GM23248 (cell line): ENCODE measurements around the gene CSNK1G1. TPM values are rescaled to one million over a fixed set of nuclear protein-coding genes. Genes with fewer than 3 reads are reported as not detected.

Experiments used
- DNase-seq: peaks from one replicate; pipeline ENCODE4 v3.0.0-alpha.2; 2015
- H2AFZ ChIP-seq: fragments of 200-600 bp; sonication (generic); 2 replicates; pipeline ENCODE4 v1.6.1; 2016; ENCODE audit warnings: antibody characterized with exemption
- H3F3A ChIP-seq: fragments of 200-600 bp; sonication (generic); 2 replicates; pipeline ENCODE4 v1.6.1; 2016; ENCODE audit warnings: mild to moderate bottlenecking, antibody characterized with exemption, mixed run types; ENCODE audit not compliant: insufficient read depth
- H3K27ac ChIP-seq: fragments of 200-600 bp; sonication (generic); 2 replicates; pipeline ENCODE4 v1.5.1; 2016; ENCODE audit warnings: mild to moderate bottlenecking
- H3K27me3 ChIP-seq: fragments of 200-600 bp; sonication (generic); replicated peaks from 2 replicates; pipeline ENCODE4 v1.6.1; 2016; ENCODE audit warnings: mild to moderate bottlenecking; ENCODE audit not compliant: insufficient read depth
- H3K36me3 ChIP-seq: fragments of 200-600 bp; sonication (generic); 2 replicates; pipeline ENCODE4 v1.6.1; 2016; ENCODE audit warnings: low read depth, mild to moderate bottlenecking
- H3K4me1 ChIP-seq: fragments of 200-600 bp; sonication (generic); 2 replicates; pipeline ENCODE4 v1.6.1; 2016; ENCODE audit warnings: mild to moderate bottlenecking; ENCODE audit not compliant: insufficient read depth
- H3K4me2 ChIP-seq: fragments of 200-600 bp; sonication (generic); one replicate; pipeline ENCODE4 v1.6.1; 2016; ENCODE audit warnings: mild to moderate bottlenecking; ENCODE audit not compliant: unreplicated experiment
- H3K4me3 ChIP-seq: fragments of 200-600 bp; sonication (generic); 2 replicates; pipeline ENCODE4 v1.5.1; 2016; ENCODE audit warnings: mild to moderate bottlenecking
- H3K79me2 ChIP-seq: fragments of 200-600 bp; sonication (generic); 2 replicates; pipeline ENCODE4 v1.6.1; 2016; ENCODE audit warnings: mild to moderate bottlenecking; ENCODE audit not compliant: insufficient read depth
- H3K9ac ChIP-seq: fragments of 200-600 bp; sonication (generic); 2 replicates; pipeline ENCODE4 v1.6.1; 2016; ENCODE audit warnings: mild to moderate bottlenecking
- H3K9me2 ChIP-seq: fragments of 200-600 bp; sonication (generic); 2 replicates; pipeline ENCODE4 v1.6.1; 2016; ENCODE audit warnings: mixed run types, mild to moderate bottlenecking, moderate library complexity; ENCODE audit not compliant: insufficient read depth
- H3K9me3 ChIP-seq: fragments of 200-600 bp; sonication (generic); one replicate; pipeline ENCODE4 v1.6.1; 2017; ENCODE audit warnings: low read depth
- H4K20me1 ChIP-seq: fragments of 200-600 bp; sonication (generic); 2 replicates; pipeline ENCODE4 v1.6.0; 2016; ENCODE audit not compliant: insufficient read depth
- EZH2 ChIP-seq: fragments of 200-600 bp; sonication (generic); IDR thresholded peaks from 2 replicates; pipeline ENCODE4 v1.6.1; 2018; ENCODE audit warnings: antibody characterized with exemption, mild to moderate bottlenecking; ENCODE audit not compliant: insufficient read depth, poor library complexity, severe bottlenecking
- EZH2phosphoT487 ChIP-seq: fragments of 200-600 bp; sonication (generic); IDR thresholded peaks from 2 replicates; pipeline ENCODE4 v1.6.1; 2018; ENCODE audit warnings: antibody characterized with exemption, moderate library complexity, mild to moderate bottlenecking, low read depth; ENCODE audit not compliant: insufficient read depth
- WGBS, 2 experiments: methylation state at CpG; one replicate each; pipeline ENCODE4 v1.1.6; 2015 to 2017; ENCODE audit warnings: low lambda C conversion rate in 2 of 2, low coverage in 1 of 2; ENCODE audit errors: missing lambda C conversion rate in 2 of 2; 5-methylcytosine and 5-hydroxymethylcytosine counted together
- in situ Hi-C: fragments of 300-500 bp; cut with MboI; formaldehyde crosslinking; loops from 2 replicates; pipeline ENCODE4 v1.15.0; 2020
- polyA plus RNA-seq: library from polyadenylated mRNA; unstranded; fragments of >200 nt; fragmentation: Nextera tagmentation; extraction: Ambion mirVana; gene quantifications from 2 replicates; pipeline ENCODE4 v1.2.1, GENCODE V29; 2016
- total RNA-seq: library from RNA; depleted of rRNA; stranded (reverse); fragments of >200 nt; shearing (Covaris generic); gene quantifications from 2 replicates; pipeline ENCODE4 v1.2.3, GENCODE V29; 2014

The CSNK1G1 gene
- total and polyA plus RNA-seq, 2 experiments from 2014 or later, result 14.8 to 17.1 TPM

DNA sequence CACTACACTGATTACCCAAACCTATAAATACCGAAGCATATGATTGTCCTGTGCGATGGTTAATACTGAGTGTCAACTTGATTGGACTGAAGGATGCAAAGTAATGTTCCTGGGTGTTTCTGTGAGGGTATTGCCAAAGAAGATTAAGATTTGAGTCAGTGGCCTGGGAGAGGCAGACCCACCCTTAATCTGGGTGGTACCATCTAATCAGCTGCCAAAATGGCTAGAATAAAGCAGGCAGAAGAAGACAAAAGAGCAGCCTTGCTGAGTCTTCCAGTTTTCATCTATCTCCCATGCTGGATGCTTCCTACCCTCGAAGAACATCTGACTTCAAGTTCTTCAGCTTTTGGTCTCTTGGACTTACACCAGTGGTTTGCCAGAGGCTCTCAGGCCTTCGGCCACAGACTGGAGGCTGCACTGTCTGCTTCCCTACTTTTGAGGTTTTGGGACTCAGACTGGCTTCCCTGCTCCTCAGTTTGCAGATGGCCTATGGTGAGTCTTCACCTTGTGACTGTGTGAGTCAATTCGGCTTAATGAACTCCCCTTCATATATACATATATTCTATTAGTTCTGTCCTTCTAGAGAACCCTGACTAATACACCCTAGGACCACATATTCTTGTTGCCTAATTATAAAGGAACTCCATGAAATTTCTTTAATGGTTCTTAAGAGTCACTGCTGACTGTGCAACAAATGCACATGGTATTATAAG lies 31.7 kb downstream of the CSNK1G1 start:
- H3K27me3 ChIP-seq, result no peaks in the 10 kb centered on the region
- no peaks in the 10 kb centered on the region for H3K9me2 ChIP-seq
- no peaks in the 10 kb centered on the region for H3K9me3 ChIP-seq
- peak overlapping the region; percentile 39 for H3K27ac ChIP-seq
- no peak overlapping the region for H2AFZ ChIP-seq
- no peaks in the 10 kb centered on the region for H3K36me3 ChIP-seq
- peaks cover 6% of the 10 kb centered on the region for H3F3A ChIP-seq
- no peak overlapping the region for H3K9ac ChIP-seq
- 50 to 54% methylated on average over 5 of the region's 5 CpGs for WGBS, 2 experiments
- DNase-seq, result peak; percentile 65
- H3K4me3 ChIP-seq, result no peak overlapping the region
- peaks cover 16% of the 10 kb centered on the region for H3K4me1 ChIP-seq
- peaks cover 14% of the 10 kb centered on the region; the same call in 1 of the 2 replicates for H4K20me1 ChIP-seq
- no peak overlapping the region for H3K4me2 ChIP-seq
- in situ Hi-C loops, result no loop called here
- TF ChIP-seq EZH2 (no peak), EZH2phosphoT487 (no peak)
- H3K79me2 ChIP-seq, result peaks cover 78% of the 10 kb centered on the region

GRCh38 chr15:64315216-64315615 lies 40.8 kb downstream of the CSNK1G1 start:
- H4K20me1 ChIP-seq, result no peaks in the 10 kb centered on the region; the same call in 1 of the 2 replicates
- 0 out of 2 replicates have a peak, but pooled peaks cover 3% of the 10 kb centered on the region for H3F3A ChIP-seq
- no peak overlapping the region for H2AFZ ChIP-seq
- in situ Hi-C loops, result no loop called here
- H3K27me3 ChIP-seq, result no peaks in the 10 kb centered on the region
- H3K9me3 ChIP-seq, result no peaks in the 10 kb centered on the region
- no peak for DNase-seq
- H3K9ac ChIP-seq, result no peak overlapping the region
- no peak for TF ChIP-seq EZH2phosphoT487
- TF ChIP-seq EZH2, result no peak
- 0 out of 2 replicates have a peak, but pooled peaks cover 4% of the 10 kb centered on the region for H3K4me1 ChIP-seq
- no peak overlapping the region for H3K4me3 ChIP-seq
- WGBS, 2 experiments, result 49 to 55% methylated on average over 4 of the region's 4 CpGs
- H3K4me2 ChIP-seq, result no peak overlapping the region
- H3K27ac ChIP-seq, result no peak overlapping the region
- H3K36me3 ChIP-seq, result no peaks in the 10 kb centered on the region
- no peaks in the 10 kb centered on the region for H3K9me2 ChIP-seq
- peaks cover 97% of the 10 kb centered on the region for H3K79me2 ChIP-seq

DNA sequence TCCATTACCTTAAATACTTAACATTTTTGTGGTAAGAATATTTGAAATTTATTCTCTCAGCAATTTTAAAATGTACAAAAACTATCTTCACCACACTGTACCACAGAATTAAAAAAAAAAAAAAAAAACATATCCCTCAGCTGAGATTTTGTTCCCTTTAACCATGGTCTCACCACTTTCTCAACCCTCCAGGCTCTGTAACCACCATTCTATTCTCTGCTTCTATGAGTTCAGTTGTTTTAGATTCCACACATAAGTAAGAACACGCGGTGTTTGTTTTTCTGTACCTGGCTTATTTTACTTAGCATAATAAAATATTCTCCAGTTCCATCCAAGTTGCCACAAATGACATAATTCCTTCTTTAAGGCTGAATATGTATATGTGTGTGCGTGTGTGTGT lies 41.5 kb downstream of the CSNK1G1 start:
- no peak overlapping the region for H2AFZ ChIP-seq
- no peaks in the 10 kb centered on the region for H3K36me3 ChIP-seq
- no peak for DNase-seq
- in situ Hi-C loops, result no loop called here
- no peak overlapping the region for H3K4me3 ChIP-seq
- 0 out of 2 replicates have a peak, but pooled peaks cover 3% of the 10 kb centered on the region for H3F3A ChIP-seq
- 97 to 98% methylated on average over 3 of the region's 3 CpGs for WGBS, 2 experiments
- no peak overlapping the region for H3K9ac ChIP-seq
- no peak overlapping the region for H3K27ac ChIP-seq
- H3K4me2 ChIP-seq, result no peak overlapping the region
- TF ChIP-seq EZH2phosphoT487, result no peak
- H3K9me3 ChIP-seq, result no peaks in the 10 kb centered on the region
- no peaks in the 10 kb centered on the region; the same call in 1 of the 2 replicates for H4K20me1 ChIP-seq
- 0 out of 2 replicates have a peak, but pooled peaks cover 4% of the 10 kb centered on the region for H3K4me1 ChIP-seq
- H3K9me2 ChIP-seq, result no peaks in the 10 kb centered on the region
- H3K27me3 ChIP-seq, result no peaks in the 10 kb centered on the region
- H3K79me2 ChIP-seq, result peaks cover 97% of the 10 kb centered on the region

DNA sequence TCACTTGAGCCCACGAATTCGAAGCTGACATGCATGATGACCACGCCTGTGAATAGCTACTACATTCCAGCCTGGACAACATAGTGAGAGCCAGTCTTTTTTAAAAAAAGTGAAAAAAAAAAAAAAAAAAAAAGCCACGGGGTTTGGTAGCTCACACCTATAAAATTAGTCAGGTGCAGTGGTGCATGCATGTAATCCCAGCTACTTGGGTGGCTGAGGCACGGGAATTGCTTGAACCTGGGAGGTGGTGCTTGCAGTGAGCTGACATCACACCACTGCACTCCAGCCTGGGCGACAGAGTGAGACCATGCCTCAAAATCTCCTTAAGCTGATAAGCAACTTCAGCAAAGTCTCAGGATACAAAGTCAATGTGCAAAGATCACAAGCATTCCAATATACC lies 44.4 kb downstream of the CSNK1G1 start:
- in situ Hi-C loops, result no loop called here
- no peak for DNase-seq
- 0 out of 2 replicates have a peak, but pooled peaks cover 4% of the 10 kb centered on the region for H3K4me1 ChIP-seq
- H3K79me2 ChIP-seq, result peaks cover 98% of the 10 kb centered on the region
- no peaks in the 10 kb centered on the region for H3K27me3 ChIP-seq
- H4K20me1 ChIP-seq, result 0 out of 2 replicates have a peak, but pooled peaks cover 3% of the 10 kb centered on the region
- TF ChIP-seq EZH2, result no peak
- TF ChIP-seq EZH2phosphoT487, result no peak
- no peak overlapping the region for H2AFZ ChIP-seq
- H3K9me2 ChIP-seq, result no peaks in the 10 kb centered on the region
- H3K4me3 ChIP-seq, result no peak overlapping the region
- no peak overlapping the region for H3K9ac ChIP-seq
- H3K9me3 ChIP-seq, result no peaks in the 10 kb centered on the region
- no peaks in the 10 kb centered on the region for H3K36me3 ChIP-seq
- 88 to 91% methylated on average over 6 of the region's 6 CpGs for WGBS, 2 experiments
- 0 out of 2 replicates have a peak, but pooled peaks cover 3% of the 10 kb centered on the region for H3F3A ChIP-seq
- H3K4me2 ChIP-seq, result no peak overlapping the region
- no peak overlapping the region for H3K27ac ChIP-seq
